ENCODE data around the gene FLAD1.

FLAD1 gene

DNA sequence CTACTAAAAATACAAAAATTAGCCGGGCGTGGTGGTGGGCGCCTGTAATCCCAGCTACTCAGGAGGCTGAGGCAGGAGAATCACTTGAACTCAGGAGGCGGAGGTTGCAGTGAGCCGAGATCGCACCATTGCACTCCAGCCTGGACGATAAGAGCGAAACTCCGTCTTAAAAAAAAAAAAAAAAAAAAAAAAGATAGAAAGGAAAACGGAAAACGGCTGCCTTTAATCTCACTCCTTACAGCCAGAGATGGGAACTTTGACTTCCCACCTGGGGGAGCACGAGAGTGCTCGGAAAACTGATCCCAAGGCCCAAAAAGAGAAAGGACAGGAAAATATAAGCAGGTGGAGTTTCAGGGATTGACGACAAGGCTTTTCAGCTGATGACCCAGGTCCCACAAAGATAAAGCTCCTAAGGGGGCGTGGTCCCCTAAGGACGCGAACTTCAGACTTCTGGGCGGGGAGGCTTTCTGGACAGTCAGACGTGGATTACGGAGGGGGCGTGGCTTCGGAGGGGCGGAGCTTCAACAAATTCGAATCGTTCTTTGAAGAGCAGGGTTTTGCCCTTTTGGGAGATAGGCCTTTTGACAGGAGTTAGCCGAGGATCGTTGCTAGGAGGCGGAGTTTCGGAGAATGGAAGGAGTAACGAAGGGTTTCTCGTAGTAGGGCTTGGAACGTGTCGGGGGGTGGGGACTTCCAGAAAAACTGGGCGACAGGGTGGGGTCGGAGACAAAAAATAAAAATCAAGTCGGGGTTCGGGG lies 9.6 kb upstream of the FLAD1 start (continued):
- TF ChIP-seq, protein P1, sequence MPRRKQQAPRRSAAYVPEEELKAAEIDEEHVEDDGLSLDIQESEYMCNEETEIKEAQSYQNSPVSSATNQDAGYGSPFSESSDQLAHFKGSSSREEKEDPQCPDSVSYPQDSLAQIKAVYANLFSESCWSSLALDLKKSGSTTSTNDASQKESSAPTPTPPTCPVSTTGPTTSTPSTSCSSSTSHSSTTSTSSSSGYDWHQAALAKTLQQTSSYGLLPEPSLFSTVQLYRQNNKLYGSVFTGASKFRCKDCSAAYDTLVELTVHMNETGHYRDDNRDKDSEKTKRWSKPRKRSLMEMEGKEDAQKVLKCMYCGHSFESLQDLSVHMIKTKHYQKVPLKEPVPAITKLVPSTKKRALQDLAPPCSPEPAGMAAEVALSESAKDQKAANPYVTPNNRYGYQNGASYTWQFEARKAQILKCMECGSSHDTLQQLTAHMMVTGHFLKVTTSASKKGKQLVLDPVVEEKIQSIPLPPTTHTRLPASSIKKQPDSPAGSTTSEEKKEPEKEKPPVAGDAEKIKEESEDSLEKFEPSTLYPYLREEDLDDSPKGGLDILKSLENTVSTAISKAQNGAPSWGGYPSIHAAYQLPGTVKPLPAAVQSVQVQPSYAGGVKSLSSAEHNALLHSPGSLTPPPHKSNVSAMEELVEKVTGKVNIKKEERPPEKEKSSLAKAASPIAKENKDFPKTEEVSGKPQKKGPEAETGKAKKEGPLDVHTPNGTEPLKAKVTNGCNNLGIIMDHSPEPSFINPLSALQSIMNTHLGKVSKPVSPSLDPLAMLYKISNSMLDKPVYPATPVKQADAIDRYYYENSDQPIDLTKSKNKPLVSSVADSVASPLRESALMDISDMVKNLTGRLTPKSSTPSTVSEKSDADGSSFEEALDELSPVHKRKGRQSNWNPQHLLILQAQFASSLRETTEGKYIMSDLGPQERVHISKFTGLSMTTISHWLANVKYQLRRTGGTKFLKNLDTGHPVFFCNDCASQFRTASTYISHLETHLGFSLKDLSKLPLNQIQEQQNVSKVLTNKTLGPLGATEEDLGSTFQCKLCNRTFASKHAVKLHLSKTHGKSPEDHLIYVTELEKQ (tag by site-specific recombination; IDR thresholded peaks at IDR 0.05; ENCODE audit: borderline replicate concordance), result 0 out of 2 replicates have a peak, but pooled peaks have one; percentile 7

DNA sequence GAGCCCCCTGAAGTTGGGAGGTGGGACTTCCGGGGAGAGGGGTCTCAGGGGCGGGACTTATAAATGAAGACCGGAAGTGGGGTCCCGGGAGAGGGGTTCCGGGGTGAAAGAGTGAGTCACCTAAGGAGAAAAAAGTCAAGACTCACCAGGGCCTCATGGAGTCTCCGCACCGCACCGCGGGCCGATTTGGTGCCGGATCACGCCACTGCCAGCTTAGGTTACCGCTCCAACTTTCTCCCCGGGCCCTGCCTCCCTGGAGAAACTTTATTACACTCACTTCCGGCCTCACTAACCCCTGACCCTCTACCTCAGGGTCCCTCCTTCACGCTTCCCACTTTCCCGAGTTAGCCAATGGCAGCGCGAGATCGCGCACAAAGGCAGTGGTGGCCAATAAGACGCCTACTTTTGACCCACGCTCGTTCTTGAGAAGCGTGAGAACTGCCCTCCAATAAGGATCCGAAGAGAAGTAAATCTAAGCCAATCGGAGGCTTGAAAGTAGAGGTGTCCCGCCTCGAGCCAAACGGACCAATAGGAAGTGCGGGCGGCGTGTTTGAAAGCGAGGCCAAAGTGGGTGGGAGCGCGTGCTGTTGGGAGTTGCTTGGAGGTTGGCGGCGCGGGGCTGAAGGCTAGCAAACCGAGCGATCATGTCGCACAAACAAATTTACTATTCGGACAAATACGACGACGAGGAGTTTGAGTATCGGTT lies 8.9 kb upstream of the FLAD1 start, which contains the start of gene CKS1B:
Gene CKS1B (plus strand): TSS at position 580 of the 706 bp plus-strand sequence. CDS start 65 bp downstream, at position 645.
- Histone ChIP-seq H3K36me3 (ENCODE audit: control insufficient read depth in 2 of 2, insufficient read depth in 1 of 2, low read length in 2 of 2) (peaks cover 0 to 16% of the 10 kb centered on the region in 2 experiments; a peak in 2 of 3 replicates), H3K4me1 (ENCODE audit: control insufficient read depth, insufficient read depth, low read length) (peaks cover 12% of the 10 kb centered on the region), H3K9me3 (ENCODE audit: control insufficient read depth, insufficient read depth, low read depth, low read length) (no peaks in the 10 kb centered on the region), H3K4me3 (ENCODE audit: low read depth, low read length) (peak within 1 kb of the TSS; percentile 68), H3K27ac (ENCODE audit: extremely low read depth, low read depth, low read length) (peak within 1 kb of the TSS; percentile 76)
- POLR2A ChIA-PET, result interaction anchor here (0.7 to 6.0 kb wide), 15 partner anchors 9 to 111 kb away, joined by 3 to 69 read pairs (median 8); partner anchors contain the start of genes ADAM15, FLAD1, LENEP and PBXIP1
- CTCF ChIA-PET, result interaction anchor here (0.8 to 2.7 kb wide), 9 partner anchors 9 to 86 kb away, joined by 3 to 16 read pairs (median 5); partner anchors contain the start of genes FLAD1 and PYGO2
- TF ChIP-seq GLIS2 (tag by site-specific recombination; IDR thresholded peaks at IDR 0.05), result peak; percentile 9; the same call in 1 of the 2 replicates
- TF ChIP-seq KLF9 (tag by site-specific recombination; IDR thresholded peaks at IDR 0.05; ENCODE audit: low read depth), result no peak
- no peak for TF ChIP-seq ZNF549 (tag by site-specific recombination; IDR thresholded peaks at IDR 0.05)
- TF ChIP-seq KLF7 (tag by site-specific recombination; IDR thresholded peaks at IDR 0.05; ENCODE audit: borderline replicate concordance), result no peak
- TF ChIP-seq, protein P2, sequence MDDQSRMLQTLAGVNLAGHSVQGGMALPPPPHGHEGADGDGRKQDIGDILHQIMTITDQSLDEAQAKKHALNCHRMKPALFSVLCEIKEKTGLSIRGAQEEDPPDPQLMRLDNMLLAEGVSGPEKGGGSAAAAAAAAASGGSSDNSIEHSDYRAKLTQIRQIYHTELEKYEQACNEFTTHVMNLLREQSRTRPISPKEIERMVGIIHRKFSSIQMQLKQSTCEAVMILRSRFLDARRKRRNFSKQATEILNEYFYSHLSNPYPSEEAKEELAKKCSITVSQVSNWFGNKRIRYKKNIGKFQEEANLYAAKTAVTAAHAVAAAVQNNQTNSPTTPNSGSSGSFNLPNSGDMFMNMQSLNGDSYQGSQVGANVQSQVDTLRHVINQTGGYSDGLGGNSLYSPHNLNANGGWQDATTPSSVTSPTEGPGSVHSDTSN (CRISPR knock-in tag; IDR thresholded peaks at IDR 0.05), result no peak; the same call in 1 of the 2 replicates
- TF ChIP-seq, protein P3, sequence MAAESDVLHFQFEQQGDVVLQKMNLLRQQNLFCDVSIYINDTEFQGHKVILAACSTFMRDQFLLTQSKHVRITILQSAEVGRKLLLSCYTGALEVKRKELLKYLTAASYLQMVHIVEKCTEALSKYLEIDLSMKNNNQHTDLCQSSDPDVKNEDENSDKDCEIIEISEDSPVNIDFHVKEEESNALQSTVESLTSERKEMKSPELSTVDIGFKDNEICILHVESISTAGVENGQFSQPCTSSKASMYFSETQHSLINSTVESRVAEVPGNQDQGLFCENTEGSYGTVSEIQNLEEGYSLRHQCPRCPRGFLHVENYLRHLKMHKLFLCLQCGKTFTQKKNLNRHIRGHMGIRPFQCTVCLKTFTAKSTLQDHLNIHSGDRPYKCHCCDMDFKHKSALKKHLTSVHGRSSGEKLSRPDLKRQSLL (tag by site-specific recombination; IDR thresholded peaks at IDR 0.05), result 0 out of 2 replicates have a peak, but pooled peaks have one; percentile 9
- TF ChIP-seq ZEB2 (tag by site-specific recombination; IDR thresholded peaks at IDR 0.05), result 0 out of 2 replicates have a peak, but pooled peaks have one; percentile 6
- TF ChIP-seq ZNF561 (tag by site-specific recombination; IDR thresholded peaks at IDR 0.05; ENCODE audit: borderline replicate concordance), result peak; percentile 72; the same call in 1 of the 2 replicates
- no peak for TF ChIP-seq OSR2 (tag by site-specific recombination; IDR thresholded peaks at IDR 0.05)
- TF ChIP-seq, protein P4, sequence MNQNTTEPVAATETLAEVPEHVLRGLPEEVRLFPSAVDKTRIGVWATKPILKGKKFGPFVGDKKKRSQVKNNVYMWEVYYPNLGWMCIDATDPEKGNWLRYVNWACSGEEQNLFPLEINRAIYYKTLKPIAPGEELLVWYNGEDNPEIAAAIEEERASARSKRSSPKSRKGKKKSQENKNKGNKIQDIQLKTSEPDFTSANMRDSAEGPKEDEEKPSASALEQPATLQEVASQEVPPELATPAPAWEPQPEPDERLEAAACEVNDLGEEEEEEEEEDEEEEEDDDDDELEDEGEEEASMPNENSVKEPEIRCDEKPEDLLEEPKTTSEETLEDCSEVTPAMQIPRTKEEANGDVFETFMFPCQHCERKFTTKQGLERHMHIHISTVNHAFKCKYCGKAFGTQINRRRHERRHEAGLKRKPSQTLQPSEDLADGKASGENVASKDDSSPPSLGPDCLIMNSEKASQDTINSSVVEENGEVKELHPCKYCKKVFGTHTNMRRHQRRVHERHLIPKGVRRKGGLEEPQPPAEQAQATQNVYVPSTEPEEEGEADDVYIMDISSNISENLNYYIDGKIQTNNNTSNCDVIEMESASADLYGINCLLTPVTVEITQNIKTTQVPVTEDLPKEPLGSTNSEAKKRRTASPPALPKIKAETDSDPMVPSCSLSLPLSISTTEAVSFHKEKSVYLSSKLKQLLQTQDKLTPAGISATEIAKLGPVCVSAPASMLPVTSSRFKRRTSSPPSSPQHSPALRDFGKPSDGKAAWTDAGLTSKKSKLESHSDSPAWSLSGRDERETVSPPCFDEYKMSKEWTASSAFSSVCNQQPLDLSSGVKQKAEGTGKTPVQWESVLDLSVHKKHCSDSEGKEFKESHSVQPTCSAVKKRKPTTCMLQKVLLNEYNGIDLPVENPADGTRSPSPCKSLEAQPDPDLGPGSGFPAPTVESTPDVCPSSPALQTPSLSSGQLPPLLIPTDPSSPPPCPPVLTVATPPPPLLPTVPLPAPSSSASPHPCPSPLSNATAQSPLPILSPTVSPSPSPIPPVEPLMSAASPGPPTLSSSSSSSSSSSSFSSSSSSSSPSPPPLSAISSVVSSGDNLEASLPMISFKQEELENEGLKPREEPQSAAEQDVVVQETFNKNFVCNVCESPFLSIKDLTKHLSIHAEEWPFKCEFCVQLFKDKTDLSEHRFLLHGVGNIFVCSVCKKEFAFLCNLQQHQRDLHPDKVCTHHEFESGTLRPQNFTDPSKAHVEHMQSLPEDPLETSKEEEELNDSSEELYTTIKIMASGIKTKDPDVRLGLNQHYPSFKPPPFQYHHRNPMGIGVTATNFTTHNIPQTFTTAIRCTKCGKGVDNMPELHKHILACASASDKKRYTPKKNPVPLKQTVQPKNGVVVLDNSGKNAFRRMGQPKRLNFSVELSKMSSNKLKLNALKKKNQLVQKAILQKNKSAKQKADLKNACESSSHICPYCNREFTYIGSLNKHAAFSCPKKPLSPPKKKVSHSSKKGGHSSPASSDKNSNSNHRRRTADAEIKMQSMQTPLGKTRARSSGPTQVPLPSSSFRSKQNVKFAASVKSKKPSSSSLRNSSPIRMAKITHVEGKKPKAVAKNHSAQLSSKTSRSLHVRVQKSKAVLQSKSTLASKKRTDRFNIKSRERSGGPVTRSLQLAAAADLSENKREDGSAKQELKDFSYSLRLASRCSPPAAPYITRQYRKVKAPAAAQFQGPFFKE (tag by site-specific recombination; IDR thresholded peaks at IDR 0.05; ENCODE audit: borderline replicate concordance), result no peak
- TF ChIP-seq ZNF221 (tag by site-specific recombination; IDR thresholded peaks at IDR 0.05; ENCODE audit: borderline replicate concordance), result no peak
- TF ChIP-seq IKZF3 (tag by site-specific recombination; IDR thresholded peaks at IDR 0.05), result no peak; the same call in 1 of the 2 replicates
- TF ChIP-seq, protein P5, sequence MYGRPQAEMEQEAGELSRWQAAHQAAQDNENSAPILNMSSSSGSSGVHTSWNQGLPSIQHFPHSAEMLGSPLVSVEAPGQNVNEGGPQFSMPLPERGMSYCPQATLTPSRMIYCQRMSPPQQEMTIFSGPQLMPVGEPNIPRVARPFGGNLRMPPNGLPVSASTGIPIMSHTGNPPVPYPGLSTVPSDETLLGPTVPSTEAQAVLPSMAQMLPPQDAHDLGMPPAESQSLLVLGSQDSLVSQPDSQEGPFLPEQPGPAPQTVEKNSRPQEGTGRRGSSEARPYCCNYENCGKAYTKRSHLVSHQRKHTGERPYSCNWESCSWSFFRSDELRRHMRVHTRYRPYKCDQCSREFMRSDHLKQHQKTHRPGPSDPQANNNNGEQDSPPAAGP (tag by site-specific recombination; IDR thresholded peaks at IDR 0.05), result peak; percentile 71
- TF ChIP-seq ZNF623 (tag by site-specific recombination; IDR thresholded peaks at IDR 0.05), result no peak
- no peak for TF ChIP-seq ZNF239 (tag by site-specific recombination; IDR thresholded peaks at IDR 0.05)

Measured in HEK293 (cell line).